HepG2 (cell line): ENCODE measurements around the gene TMEM141. TPM values are rescaled to one million over a fixed set of nuclear protein-coding genes. Genes with fewer than 3 reads are reported as not detected.

Experiments
- ARID2 ChIP-seq: sonication (generic); formaldehyde crosslinking; IDR thresholded peaks from 2 replicates; pipeline ENCODE4 v1.8.1; 2022; ENCODE audit warnings: mild to moderate bottlenecking, missing genetic modification reagents, borderline replicate concordance
- BCL6 ChIP-seq: IDR thresholded peaks from 2 replicates; pipeline ENCODE4 v1.6.1; 2016; ENCODE audit warnings: missing genetic modification reagents, missing compliant biosample characterization
- ELF3 ChIP-seq: IDR thresholded peaks from 2 replicates; pipeline ENCODE4 v1.6.1; 2016; ENCODE audit warnings: missing genetic modification reagents, missing compliant biosample characterization
- GTF2F1 ChIP-seq: fragments of 150-350 bp; IDR thresholded peaks from 2 replicates; pipeline ENCODE4 v1.6.1; 2014; ENCODE audit warnings: low read length
- HMG20A ChIP-seq: IDR thresholded peaks from 2 replicates; pipeline ENCODE4 v1.6.1; 2016; ENCODE audit warnings: borderline replicate concordance
- NCOA5 ChIP-seq: sonication (generic); formaldehyde crosslinking; IDR thresholded peaks from 2 replicates; pipeline ENCODE4 v1.4.0; 2020; ENCODE audit warnings: missing genetic modification reagents
- RFX5 ChIP-seq: IDR thresholded peaks from 2 replicates; pipeline ENCODE4 v1.6.1; 2011; ENCODE audit warnings: low read depth, low read length, improper control_type of control experiment
- SAFB2 ChIP-seq: sonication (generic); formaldehyde crosslinking; IDR thresholded peaks from 2 replicates; pipeline ENCODE4 v1.5.1; 2020; ENCODE audit warnings: missing genetic modification reagents, low read depth, mild to moderate bottlenecking, borderline replicate concordance
- STAG1 ChIP-seq: sonication (generic); formaldehyde crosslinking; IDR thresholded peaks from 2 replicates; pipeline ENCODE4 v1.4.0; 2020; ENCODE audit warnings: missing genetic modification reagents
- ZC3H13 ChIP-seq: sonication (generic); formaldehyde crosslinking; IDR thresholded peaks from 2 replicates; pipeline ENCODE4 v1.8.1; 2023; ENCODE audit warnings: mild to moderate bottlenecking, missing genetic modification reagents, moderate library complexity
- ZNF251 ChIP-seq: sonication (generic); formaldehyde crosslinking; IDR thresholded peaks from 2 replicates; pipeline ENCODE4 v1.9.0; 2021; ENCODE audit warnings: mild to moderate bottlenecking, missing genetic modification reagents
- ZNF331 ChIP-seq: sonication (generic); formaldehyde crosslinking; IDR thresholded peaks from 2 replicates; pipeline ENCODE4 v1.4.0; 2020; ENCODE audit warnings: missing genetic modification reagents
- ZNF333 ChIP-seq: sonication (generic); formaldehyde crosslinking; IDR thresholded peaks from 2 replicates; pipeline ENCODE4 v1.4.0; 2020; ENCODE audit warnings: mild to moderate bottlenecking, missing genetic modification reagents, borderline replicate concordance
- ZNF343 ChIP-seq: sonication (generic); formaldehyde crosslinking; IDR thresholded peaks from 2 replicates; pipeline ENCODE4 v1.4.0; 2020; ENCODE audit warnings: mild to moderate bottlenecking, missing genetic modification reagents
- ZNF543 ChIP-seq: sonication (generic); formaldehyde crosslinking; IDR thresholded peaks from 2 replicates; pipeline ENCODE4 v1.4.0; 2020; ENCODE audit warnings: mild to moderate bottlenecking, missing genetic modification reagents
- ZNF607 ChIP-seq: sonication (generic); formaldehyde crosslinking; IDR thresholded peaks from 2 replicates; pipeline ENCODE4 v1.5.1; 2020; ENCODE audit warnings: missing genetic modification reagents, mild to moderate bottlenecking, borderline replicate concordance
- ZNF614 ChIP-seq: IDR thresholded peaks from 2 replicates; pipeline ENCODE4 v1.6.1; 2018; ENCODE audit warnings: missing biosample characterization, missing genetic modification reagents, inconsistent platforms, borderline replicate concordance
- ZZZ3 ChIP-seq: sonication (generic); formaldehyde crosslinking; IDR thresholded peaks from 2 replicates; pipeline ENCODE4 v1.4.0; 2020; ENCODE audit warnings: missing genetic modification reagents, mild to moderate bottlenecking, borderline replicate concordance
- polyA plus RNA-seq, 8 experiments: library from polyadenylated mRNA; depleted of rRNA in 3 of 8; stranded (reverse) in 7 of 8; unstranded in 1 of 8; fragments of >200 nt; fragmentation: Illumina TruSeq in 4 of 8; extraction: Trizol in 4 of 8; gene quantifications; 2 replicates each; pipeline versions ENCODE4 v1.2.1 to v1.2.3, GENCODE V29; 2011 to 2016; ENCODE audit warnings: low read depth in 4 of 8, missing spikeins in 1 of 8, mixed read lengths in 1 of 8; ENCODE audit not compliant: insufficient read depth in 1 of 8
- total RNA-seq, 5 experiments: library from RNA; depleted of rRNA; stranded (reverse); fragments of >200 nt; fragmentation: Illumina TruSeq; extraction: Trizol; gene quantifications; 2 replicates each; pipeline ENCODE4 v1.2.3, GENCODE V29; 2016; ENCODE audit warnings: low read depth in 1 of 5
- TF ChIP-seq, protein P1 (sequence below): sonication (generic); formaldehyde crosslinking; IDR thresholded peaks from 2 replicates; pipeline ENCODE4 v1.8.1; 2023; ENCODE audit warnings: mild to moderate bottlenecking, missing genetic modification reagents, borderline replicate concordance
- TF ChIP-seq, protein P2 (sequence below): sonication (generic); formaldehyde crosslinking; IDR thresholded peaks from 2 replicates; pipeline ENCODE4 v1.4.0; 2020; ENCODE audit warnings: mild to moderate bottlenecking, missing genetic modification reagents
- TF ChIP-seq, protein P3 (sequence below): sonication (generic); formaldehyde crosslinking; IDR thresholded peaks from 2 replicates; pipeline ENCODE4 v1.8.0; 2022; ENCODE audit warnings: missing genetic modification reagents, mild to moderate bottlenecking, inconsistent platforms, borderline replicate concordance
- TF ChIP-seq, protein P4 (sequence below): sonication (generic); formaldehyde crosslinking; IDR thresholded peaks from 2 replicates; pipeline ENCODE4 v1.5.0; 2020; ENCODE audit warnings: mild to moderate bottlenecking, missing genetic modification reagents
- TF ChIP-seq, protein P5 (sequence below): sonication (generic); formaldehyde crosslinking; conservative IDR thresholded peaks from 2 replicates; pipeline ENCODE4 v1.5.0; 2020; ENCODE audit warnings: missing genetic modification reagents

Gene TMEM141
- total and polyA plus RNA-seq, 2 of the 13 experiments (the other 11 are each of a cell fraction or from before 2014, with no cell fraction given), result 81.0 to 202 TPM

DNA sequence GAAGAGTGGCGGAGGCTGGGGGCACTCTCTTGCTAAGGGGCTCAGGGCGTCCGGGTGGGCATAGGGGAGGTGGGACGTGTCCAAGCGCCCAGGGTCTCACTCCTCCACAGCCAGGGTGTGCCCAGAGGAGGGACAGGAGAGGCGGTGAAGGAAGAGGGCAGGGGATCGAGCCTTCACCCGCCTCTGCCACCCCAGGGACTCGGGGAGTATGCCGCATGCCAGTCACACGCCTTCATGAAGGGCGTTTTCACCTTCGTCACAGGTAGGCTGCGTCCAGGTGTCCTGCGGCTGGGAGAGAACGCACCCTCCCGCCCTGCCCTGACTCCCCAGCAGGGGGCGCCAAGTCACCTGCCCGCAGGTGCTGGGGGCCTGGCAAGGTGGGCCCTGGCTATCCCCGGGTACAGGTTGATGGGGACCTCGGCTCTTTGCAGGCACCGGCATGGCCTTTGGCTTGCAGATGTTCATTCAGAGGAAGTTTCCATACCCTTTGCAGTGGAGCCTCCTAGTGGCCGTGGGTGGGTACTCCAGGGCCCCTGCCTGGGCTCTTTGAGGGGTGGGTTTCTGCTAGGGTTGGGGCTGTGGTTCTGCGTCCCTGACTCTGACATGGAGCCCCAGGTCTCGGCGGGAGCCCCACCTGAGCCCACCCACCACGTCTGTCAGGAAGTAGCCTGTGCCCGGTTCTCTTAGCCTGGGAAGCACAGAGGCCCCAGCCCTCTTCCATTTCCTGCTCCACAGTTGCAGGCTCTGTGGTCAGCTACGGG lies 552 bp downstream of the TMEM141 start (continued):
- TF ChIP-seq SAFB2, result peak; percentile 37; the same call in 1 of the 2 replicates
- peak; percentile 1; the same call in 1 of the 2 replicates for TF ChIP-seq ZC3H13 (CRISPR knock-in tag)
- no peak for TF ChIP-seq ARID2
- peak; percentile 55 for TF ChIP-seq STAG1 (CRISPR knock-in tag)
- TF ChIP-seq ZNF607 (CRISPR knock-in tag), result no peak
- no peak for TF ChIP-seq GTF2F1
- TF ChIP-seq HMG20A (CRISPR knock-in tag), result no peak
- TF ChIP-seq ELF3, result no peak
- no peak for TF ChIP-seq BCL6 (CRISPR knock-in tag)
- TF ChIP-seq ZNF333 (CRISPR knock-in tag), result no peak; the same call in 1 of the 2 replicates
- TF ChIP-seq ZNF331 (CRISPR knock-in tag), result no peak
- no peak for TF ChIP-seq NCOA5 (CRISPR knock-in tag)
- no peak for TF ChIP-seq ZNF614 (CRISPR knock-in tag)
- TF ChIP-seq, protein P1, sequence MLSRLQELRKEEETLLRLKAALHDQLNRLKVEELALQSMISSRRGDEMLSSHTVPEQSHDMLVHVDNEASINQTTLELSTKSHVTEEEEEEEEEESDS (CRISPR knock-in tag), result no peak
- TF ChIP-seq, protein P2, sequence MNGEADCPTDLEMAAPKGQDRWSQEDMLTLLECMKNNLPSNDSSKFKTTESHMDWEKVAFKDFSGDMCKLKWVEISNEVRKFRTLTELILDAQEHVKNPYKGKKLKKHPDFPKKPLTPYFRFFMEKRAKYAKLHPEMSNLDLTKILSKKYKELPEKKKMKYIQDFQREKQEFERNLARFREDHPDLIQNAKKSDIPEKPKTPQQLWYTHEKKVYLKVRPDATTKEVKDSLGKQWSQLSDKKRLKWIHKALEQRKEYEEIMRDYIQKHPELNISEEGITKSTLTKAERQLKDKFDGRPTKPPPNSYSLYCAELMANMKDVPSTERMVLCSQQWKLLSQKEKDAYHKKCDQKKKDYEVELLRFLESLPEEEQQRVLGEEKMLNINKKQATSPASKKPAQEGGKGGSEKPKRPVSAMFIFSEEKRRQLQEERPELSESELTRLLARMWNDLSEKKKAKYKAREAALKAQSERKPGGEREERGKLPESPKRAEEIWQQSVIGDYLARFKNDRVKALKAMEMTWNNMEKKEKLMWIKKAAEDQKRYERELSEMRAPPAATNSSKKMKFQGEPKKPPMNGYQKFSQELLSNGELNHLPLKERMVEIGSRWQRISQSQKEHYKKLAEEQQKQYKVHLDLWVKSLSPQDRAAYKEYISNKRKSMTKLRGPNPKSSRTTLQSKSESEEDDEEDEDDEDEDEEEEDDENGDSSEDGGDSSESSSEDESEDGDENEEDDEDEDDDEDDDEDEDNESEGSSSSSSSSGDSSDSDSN (CRISPR knock-in tag), result peak; percentile 69
- TF ChIP-seq, protein P3, sequence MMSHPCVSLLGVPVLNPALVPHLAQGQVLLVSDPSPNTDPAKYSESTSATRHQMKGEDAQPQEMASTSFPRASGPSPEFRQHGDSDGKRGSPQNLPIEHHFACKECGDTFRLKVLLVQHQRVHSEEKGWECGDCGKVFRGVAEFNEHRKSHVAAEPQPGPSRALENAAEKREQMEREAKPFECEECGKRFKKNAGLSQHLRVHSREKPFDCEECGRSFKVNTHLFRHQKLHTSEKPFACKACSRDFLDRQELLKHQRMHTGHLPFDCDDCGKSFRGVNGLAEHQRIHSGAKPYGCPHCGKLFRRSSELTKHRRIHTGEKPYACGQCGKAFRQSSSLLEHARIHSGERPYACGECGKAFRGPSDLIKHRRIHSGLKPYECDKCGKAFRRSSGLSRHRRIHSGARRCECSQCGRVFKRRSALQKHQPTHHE, result no peak
- TF ChIP-seq, protein P4, sequence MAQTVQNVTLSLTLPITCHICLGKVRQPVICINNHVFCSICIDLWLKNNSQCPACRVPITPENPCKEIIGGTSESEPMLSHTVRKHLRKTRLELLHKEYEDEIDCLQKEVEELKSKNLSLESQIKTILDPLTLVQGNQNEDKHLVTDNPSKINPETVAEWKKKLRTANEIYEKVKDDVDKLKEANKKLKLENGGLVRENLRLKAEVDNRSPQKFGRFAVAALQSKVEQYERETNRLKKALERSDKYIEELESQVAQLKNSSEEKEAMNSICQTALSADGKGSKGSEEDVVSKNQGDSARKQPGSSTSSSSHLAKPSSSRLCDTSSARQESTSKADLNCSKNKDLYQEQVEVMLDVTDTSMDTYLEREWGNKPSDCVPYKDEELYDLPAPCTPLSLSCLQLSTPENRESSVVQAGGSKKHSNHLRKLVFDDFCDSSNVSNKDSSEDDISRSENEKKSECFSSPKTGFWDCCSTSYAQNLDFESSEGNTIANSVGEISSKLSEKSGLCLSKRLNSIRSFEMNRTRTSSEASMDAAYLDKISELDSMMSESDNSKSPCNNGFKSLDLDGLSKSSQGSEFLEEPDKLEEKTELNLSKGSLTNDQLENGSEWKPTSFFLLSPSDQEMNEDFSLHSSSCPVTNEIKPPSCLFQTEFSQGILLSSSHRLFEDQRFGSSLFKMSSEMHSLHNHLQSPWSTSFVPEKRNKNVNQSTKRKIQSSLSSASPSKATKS, result no peak
- TF ChIP-seq ZNF343, result no peak
- TF ChIP-seq ZZZ3 (CRISPR knock-in tag), result no peak
- TF ChIP-seq RFX5, result no peak
- TF ChIP-seq ZNF251 (CRISPR knock-in tag), result no peak
- no peak for TF ChIP-seq ZNF543
- TF ChIP-seq, protein P5, sequence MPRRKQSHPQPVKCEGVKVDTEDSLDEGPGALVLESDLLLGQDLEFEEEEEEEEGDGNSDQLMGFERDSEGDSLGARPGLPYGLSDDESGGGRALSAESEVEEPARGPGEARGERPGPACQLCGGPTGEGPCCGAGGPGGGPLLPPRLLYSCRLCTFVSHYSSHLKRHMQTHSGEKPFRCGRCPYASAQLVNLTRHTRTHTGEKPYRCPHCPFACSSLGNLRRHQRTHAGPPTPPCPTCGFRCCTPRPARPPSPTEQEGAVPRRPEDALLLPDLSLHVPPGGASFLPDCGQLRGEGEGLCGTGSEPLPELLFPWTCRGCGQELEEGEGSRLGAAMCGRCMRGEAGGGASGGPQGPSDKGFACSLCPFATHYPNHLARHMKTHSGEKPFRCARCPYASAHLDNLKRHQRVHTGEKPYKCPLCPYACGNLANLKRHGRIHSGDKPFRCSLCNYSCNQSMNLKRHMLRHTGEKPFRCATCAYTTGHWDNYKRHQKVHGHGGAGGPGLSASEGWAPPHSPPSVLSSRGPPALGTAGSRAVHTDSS (CRISPR knock-in tag), result no peak; the same call in 1 of the 2 replicates
